AG09309 (cell line): Measurements from ENCODE around the gene DUOX1.

Experiments used
- DNase-seq: peaks from one replicate; pipeline ENCODE4 v3.0.0-alpha.2; 2010; ENCODE audit warnings: low read depth
- H3K4me3 ChIP-seq: 2 replicates; pipeline ENCODE4 v1.5.1; 2011; ENCODE audit warnings: mild to moderate bottlenecking, low read depth, low read length, moderate library complexity; ENCODE audit not compliant: control insufficient read depth
- TF ChIP-seq, protein P1 (sequence below): IDR thresholded peaks from 2 replicates; pipeline ENCODE4 v1.5.1; 2011; ENCODE audit warnings: mild to moderate bottlenecking, low read depth, low read length, inconsistent platforms; ENCODE audit not compliant: insufficient read depth, control insufficient read depth; ENCODE audit errors: missing control alignments

The DUOX1 gene

DNA sequence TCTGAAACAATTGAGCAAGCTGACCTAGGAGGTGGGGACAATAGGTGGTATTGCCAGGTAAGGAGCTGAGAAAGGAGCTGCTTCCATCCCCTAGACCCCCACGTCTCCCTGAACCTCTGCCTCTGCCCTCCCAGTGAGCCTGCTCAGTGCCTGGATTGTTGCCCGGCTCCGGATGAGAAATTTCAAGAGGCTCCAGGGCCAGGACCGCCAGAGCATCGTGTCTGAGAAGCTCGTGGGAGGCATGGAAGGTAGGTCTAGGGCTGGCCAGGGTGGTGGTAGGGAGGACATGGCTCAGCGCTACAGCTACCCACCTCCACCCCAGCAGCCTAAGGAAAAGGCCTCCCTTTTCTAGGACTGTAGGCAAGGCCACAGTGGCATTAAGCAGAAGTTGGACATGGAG lies 13.3 kb downstream of the DUOX1 start:
- no peak overlapping the region for H3K4me3 ChIP-seq
- DNase-seq = no peak
- TF ChIP-seq, protein P1, sequence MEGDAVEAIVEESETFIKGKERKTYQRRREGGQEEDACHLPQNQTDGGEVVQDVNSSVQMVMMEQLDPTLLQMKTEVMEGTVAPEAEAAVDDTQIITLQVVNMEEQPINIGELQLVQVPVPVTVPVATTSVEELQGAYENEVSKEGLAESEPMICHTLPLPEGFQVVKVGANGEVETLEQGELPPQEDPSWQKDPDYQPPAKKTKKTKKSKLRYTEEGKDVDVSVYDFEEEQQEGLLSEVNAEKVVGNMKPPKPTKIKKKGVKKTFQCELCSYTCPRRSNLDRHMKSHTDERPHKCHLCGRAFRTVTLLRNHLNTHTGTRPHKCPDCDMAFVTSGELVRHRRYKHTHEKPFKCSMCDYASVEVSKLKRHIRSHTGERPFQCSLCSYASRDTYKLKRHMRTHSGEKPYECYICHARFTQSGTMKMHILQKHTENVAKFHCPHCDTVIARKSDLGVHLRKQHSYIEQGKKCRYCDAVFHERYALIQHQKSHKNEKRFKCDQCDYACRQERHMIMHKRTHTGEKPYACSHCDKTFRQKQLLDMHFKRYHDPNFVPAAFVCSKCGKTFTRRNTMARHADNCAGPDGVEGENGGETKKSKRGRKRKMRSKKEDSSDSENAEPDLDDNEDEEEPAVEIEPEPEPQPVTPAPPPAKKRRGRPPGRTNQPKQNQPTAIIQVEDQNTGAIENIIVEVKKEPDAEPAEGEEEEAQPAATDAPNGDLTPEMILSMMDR = no peak

DNA sequence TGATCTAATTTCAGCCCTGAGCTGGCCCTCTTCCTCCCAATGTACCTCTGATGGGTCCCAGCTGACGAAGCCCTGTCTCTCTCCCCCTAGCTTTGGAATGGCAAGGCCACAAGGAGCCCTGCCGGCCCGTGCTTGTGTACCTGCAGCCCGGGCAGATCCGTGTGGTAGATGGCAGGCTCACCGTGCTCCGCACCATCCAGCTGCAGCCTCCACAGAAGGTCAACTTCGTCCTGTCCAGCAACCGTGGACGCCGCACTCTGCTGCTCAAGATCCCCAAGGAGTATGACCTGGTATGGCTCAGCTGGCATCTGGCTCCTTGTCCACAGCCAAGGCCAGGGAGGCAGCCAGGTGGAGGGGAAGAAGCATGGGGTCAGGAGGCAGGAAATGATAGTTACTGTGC lies 14.2 kb downstream of the DUOX1 start:
- DNase-seq = no peak
- H3K4me3 ChIP-seq = no peak overlapping the region
- TF ChIP-seq, protein P1 = no peak

DNA sequence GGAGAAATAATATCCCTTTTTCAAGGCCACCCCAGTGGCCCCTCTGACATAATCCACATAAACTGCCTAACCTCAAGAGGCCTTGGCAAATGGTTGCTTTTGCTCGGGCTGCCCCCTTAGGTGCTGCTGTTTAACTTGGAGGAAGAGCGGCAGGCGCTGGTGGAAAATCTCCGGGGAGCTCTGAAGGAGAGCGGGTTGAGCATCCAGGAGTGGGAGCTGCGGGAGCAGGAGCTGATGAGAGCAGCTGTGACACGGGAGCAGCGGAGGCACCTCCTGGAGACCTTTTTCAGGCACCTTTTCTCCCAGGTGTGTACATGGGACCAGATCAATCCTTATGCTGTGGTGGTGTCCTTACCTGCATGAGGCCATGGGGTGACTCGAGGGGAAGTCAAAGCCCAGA lies 15.0 kb downstream of the DUOX1 start:
- DNase-seq = no peak
- TF ChIP-seq, protein P1 = no peak
- no peak overlapping the region for H3K4me3 ChIP-seq

DNA sequence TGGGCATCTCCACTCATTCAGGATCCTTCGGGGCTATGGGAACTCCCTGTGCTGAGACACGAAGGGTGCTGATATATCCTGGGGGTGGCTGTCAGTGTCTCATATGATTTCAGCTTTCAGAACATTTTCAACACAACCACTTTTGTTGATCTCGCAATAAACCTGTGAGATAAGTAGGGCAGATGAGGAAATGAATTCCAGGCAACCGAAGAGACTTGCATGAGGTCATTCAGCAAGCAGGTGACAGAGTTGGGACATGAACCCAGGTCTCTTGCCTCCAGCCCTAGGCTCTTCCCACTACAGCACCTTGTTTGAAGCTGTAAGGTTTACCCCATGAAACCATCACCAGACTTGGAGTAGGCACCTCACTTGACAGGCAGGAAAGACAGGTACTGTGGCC lies 16.6 kb downstream of the DUOX1 start:
- DNase-seq = no peak
- TF ChIP-seq, protein P1 = no peak
- H3K4me3 ChIP-seq = no peak overlapping the region

GRCh38 chr15:45147606-45148005 lies 17.8 kb downstream of the DUOX1 start:
- TF ChIP-seq, protein P1 = no peak
- no peak for DNase-seq
- no peak overlapping the region for H3K4me3 ChIP-seq

DNA sequence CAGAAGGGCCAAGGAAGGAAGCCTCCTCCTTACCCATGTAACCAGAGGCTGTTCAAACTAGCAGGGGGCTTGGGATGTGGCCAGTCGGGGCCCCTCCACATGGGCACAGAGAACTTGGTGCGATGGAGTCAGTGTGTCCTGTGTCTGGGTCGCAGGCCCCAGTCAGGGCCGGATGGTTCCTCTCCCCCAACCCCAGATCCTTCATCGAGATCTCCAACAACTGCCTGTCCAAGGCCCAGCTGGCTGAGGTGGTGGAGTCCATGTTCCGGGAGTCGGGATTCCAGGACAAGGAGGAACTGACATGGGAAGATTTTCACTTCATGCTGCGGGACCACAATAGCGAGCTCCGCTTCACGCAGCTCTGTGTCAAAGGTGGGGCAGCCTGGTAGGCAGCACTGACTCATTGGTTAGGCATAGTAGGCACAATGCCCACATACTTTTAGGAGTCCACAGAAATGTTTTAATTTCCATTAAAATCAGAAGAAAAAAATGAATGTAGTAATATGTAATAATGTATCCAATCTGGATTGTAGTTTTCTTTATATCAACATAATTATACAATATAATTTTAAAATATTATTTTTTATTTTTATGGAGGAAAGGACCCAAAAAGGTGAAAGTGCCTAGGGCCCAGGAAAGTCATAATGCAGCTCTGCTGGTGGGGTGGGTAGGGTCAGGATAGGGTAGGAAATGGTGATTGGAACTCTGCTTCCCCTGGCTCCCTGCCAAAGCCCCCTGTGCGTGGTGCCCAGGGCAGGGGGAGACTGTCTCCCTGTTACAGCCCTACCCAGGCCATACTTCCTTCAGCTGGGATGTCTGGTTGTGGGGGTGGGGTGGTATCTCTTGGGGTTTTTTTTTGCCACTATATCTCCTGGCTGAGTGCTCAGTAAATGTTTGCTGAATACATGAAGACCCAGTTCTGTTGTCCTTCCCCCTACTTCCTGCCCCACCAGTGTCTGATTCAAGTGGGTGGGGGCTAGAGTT lies 18.6 kb downstream of the DUOX1 start:
- TF ChIP-seq, protein P1 = no peak
- no peak for DNase-seq
- H3K4me3 ChIP-seq = no peak overlapping the region
